Fibroblast of the conjunctiva (primary cell): ENCODE results near the gene HTR6.
"Not testable (repeated sequence)": the region's sequence is repeated elsewhere in the genome, so short reads cannot be mapped to it uniquely, and the experiment has no call there.

Experiments used
- DNase-seq: peaks from one replicate; pipeline ENCODE4 v3.0.0-alpha.2; 2010; ENCODE audit warnings: low read depth

The HTR6 gene

DNA sequence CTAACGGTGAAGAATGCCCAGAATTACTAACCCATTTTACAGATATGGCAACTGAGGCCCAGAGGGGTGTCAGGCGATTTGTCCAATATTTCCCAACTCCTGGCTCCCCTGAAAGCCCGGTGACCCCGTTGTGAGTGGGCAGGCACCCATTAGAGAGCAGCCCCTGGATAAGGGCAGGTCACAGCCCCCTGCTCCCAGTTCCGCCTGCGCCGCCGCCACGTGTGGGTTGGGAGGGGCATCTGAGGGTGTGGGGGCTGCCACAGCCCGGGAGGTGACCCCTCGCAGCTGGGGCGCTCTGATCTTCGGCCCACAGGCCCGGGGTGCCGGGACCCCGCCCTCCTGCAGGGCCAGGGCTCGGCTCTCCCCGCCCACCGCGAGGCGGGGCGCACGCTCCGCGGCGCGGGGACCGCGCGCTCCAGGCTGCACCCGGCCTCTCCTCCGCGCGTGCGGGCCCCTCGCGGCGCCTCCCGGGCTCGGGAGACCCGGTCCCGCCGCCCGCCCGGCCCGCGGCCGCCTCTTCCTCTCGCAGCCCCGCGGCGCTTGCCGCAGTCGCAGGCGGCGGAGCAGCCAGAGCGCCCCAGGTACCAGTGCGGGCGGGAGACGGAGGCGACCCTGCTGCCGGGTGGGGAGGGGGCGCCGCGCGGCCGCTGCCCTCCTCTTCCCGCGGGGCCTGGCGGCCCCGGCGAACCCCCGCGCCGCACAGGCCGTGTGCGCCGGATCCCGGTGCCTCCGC is at the start of gene HTR6:
TSS of gene HTR6 (plus strand) at position 423 of the 733 bp plus-strand sequence. CDS start 879 bp downstream, outside the sequence.
- DNase-seq = no peak

DNA sequence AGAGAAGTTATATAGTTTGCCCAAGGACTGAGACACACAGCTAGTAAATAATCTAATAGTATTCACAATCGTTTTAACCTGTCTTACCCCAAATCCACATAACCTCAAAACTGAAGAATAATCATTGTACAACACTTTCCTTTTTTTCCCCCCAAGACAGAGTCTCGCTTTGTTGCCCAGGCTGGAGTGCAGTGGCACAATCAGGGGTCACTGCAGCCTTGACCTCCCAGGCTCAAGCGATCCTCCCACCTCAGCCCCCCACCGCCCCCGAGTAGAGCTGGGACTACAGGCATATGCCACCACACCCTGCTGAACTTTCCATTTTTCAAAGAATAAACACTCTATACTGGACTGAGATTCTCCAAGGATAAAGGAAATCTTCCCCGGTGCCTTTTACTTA is 49.2 kb upstream of the HTR6 start:
- DNase-seq = no peak

- peak; percentile 63 for DNase-seq
These were observed 48.2 kb upstream of the HTR6 start for GRCh38 chr1:19616489-19616888.

DNA sequence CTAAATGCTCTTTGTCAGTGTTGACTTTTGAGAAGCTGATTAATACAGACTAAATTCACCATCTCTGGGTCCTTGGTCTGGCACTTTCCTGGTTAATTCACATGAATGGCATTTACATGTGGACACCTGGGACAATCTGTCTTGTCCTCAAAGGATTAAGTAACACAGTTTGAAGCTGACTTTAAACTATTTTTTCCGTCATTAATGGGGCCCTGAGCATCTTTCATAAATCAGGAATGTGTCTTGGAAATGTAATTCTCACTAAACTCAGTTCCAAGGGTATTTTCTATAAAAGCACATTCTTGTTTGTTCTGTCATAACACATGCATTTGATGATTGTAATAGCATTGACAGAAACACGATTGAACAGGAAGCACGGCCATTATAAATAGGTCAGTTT is 47.3 kb upstream of the HTR6 start:
- no peak for DNase-seq

DNA sequence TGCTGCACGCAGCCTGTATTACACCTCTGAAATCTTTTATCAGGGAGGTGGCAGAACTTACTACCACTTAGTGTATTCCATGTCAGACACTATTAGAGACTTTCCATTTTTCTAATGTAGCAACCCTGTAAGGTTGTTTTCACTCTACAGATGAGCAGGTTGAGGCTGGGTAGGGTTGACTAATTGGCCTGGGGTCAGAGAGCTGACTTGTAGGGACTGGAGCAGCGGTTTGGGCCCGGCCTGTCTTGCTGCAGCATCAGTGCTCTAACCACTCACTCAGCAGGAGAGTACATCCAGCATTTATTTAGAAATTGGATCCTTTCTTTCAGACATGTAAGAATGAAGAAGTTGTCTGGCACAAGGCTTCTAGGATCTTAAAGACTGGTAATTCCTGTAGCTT is 46.2 kb upstream of the HTR6 start:
- DNase-seq = no peak

DNA sequence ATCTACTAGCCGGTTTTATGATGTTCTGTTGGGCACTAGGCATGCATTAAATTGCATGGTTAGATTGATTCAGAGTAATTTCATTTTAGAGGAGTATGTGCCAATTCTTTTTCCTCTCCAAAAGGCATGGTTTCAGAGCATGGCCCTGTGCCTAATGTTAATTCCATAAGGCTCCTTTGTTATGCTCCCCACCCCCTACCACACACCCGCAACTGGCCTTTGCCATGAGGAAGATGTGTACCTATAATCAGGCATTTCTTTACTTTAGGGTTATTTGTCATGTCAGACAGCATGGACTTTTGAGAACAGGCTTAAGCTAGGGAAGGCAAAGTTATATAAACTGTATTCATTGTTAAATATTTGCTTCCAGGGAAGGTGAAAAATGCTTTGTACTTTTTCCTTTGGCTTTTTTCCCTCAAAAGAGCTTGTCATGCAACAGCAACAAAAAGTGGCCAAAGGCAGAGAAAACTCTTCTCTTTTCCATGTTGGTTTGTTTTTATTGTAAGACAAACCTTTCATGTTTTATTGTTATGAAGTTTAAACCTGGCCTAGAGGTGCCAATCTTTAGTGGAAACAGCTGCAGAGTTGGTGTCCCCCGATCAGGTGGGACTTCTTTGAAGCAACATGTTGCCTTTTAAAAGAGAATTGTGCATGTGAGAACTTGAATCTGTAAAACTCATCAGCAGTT is 44.8 kb upstream of the HTR6 start:
- DNase-seq = no peak

- DNase-seq = peak; percentile 61
These were observed 43.9 kb upstream of the HTR6 start for GRCh38 chr1:19620786-19621185.

DNA sequence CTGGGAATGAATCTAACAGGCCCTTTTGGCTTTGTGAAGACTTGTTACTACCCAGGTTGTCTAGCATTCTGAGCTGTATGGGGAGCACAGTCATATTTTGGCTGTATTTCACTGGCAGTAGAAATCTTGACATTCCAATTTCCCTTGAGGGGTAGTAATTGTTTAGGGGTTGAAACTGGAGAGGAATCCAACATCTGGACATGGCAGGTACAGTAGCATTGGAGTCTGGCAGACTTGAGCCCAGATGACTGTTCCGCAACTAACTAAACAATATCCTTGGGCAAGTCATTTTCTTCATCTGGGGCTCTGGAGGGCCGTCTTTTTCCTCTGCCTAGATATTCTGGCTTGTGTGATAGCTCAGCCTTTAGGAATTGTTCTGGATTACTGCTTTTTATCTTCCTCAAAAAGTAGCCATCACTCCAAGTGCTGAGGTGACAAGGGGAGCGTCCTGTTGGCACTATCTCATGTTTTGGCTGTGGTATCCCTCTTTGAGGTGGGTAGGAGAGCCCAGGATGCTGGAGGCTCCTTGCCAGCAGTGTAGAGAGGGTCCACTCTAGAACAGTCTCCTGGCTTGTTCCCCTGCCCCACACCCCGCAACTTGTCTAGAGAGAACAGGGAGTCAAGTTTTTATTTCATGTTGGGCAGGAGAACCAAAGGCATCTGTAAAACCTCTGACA is 43.3 kb upstream of the HTR6 start:
- DNase-seq = no peak

DNA sequence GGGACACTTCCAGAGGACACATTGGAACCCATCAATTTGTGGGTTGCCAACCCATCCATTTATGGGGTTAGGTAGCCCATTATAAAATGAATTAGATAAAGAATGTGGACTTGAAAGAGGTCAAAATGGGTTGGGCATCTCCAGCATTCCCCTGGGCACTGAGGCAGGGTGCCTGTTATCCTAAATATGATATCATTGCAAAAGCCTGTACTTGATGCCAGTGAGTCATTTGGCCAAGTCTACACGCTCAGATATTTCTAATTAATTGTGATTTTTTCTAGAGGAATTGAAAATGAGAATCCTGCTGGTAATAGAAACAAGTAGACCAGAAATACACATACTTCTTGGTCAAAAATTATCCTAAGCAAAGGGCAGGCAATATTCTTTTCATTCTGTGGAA is 42.5 kb upstream of the HTR6 start:
- DNase-seq = no peak

DNA sequence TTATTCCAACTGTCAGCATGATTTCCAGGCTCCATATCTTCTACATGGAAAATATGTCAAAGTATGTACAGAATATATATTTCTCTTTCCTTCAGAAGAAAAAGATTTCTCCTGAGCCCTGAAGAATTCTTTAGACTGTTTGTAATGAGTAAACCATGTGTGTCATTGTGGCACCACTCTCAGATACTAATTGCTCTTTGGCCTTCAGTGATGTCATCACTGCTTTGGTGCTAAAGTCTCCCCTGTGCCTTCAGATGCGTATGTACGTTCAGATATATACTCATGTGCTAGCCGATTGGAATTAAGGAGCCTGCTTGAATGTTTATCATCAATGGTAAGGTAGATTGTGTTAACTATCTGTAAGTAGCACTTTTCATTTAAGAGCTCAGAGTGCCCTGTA is 41.2 kb upstream of the HTR6 start:
- DNase-seq = no peak

GRCh38 chr1:19625291-19625937 is 39.3 kb upstream of the HTR6 start:
- DNase-seq = no peak

GRCh38 chr1:19628879-19629278 is 35.8 kb upstream of the HTR6 start:
- DNase-seq = no peak

DNA sequence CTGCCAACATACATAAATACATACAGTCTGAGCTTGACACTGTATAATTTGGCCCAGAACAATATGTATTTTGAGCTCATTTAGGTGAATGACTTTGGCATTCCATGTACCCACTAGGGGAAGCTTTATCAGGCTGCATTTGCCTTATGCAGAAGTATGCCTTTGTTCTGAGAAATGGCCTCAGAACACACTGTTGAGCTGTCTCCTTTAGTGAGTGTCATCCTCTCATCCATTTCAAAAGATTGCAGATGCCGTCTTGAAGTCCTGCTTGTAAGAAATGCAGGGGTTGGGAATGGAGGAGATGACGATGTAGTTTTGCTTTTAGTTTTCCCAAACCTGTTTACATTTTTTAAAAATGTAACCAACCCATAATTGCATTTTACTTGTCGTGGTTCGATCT is 35.3 kb upstream of the HTR6 start:
- no peak for DNase-seq

- DNase-seq = not testable (repeated sequence)
These were observed 34.5 kb upstream of the HTR6 start for GRCh38 chr1:19630192-19630591.

GRCh38 chr1:19630720-19631395 is 33.8 kb upstream of the HTR6 start:
- no peak for DNase-seq

DNA sequence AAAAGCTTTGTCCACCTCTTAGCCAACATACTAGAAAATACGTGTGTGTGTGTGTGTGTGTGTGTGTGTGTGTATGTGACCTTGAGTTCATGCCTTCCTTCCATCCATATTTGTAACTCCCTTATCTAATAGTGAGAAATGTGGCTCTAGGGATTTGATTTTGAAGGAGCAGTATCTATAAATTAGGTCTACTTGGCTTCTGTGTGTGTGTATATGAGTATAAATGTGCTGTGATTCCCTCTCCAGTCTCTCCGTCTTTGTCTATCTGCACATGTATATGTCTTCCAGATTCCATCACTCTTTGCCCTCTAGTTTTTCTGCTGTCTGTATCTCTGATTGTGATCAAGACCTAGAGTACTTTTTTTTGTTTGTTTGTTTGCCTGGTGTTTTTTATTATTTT is 32.5 kb upstream of the HTR6 start:
- no peak for DNase-seq

DNA sequence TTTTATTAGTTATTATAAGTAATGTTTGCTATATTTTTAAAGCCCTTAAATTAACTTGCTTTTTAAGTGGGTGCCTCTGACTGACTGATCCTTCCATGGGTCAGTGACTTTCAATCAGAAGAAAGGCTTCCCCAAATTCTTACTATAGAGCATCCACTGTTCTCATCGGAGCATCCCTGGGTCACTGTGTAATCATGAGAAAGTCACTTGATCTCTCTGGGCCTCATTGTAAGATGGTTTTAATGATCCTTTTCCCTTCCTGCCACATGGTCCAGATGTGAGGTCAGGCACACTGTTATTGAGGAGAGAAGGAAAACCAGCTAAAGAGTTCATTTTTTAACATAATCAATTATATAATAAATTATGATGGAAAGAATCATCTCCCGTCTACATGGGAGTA is 31.6 kb upstream of the HTR6 start:
- no peak for DNase-seq

DNA sequence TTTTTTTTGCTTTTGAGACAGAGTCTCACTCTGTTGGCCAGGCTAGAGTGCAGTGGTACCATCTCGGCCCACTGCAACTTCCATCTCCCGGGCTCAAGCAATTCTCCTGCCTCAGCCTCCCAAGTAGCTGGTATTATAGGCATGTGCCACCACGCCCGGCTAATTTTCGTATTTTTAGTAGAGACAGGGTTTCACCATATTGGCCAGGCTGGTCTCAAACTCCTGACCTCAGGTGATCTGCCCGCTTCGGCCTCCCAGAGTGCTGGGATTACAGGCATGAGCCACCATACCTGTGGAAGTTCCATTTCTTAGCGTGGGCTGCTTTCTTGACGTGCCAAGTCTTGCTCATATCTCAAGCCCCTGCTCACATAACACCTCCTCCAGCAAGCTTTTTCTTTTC is 29.6 kb upstream of the HTR6 start:
- DNase-seq = not testable (repeated sequence)

DNA sequence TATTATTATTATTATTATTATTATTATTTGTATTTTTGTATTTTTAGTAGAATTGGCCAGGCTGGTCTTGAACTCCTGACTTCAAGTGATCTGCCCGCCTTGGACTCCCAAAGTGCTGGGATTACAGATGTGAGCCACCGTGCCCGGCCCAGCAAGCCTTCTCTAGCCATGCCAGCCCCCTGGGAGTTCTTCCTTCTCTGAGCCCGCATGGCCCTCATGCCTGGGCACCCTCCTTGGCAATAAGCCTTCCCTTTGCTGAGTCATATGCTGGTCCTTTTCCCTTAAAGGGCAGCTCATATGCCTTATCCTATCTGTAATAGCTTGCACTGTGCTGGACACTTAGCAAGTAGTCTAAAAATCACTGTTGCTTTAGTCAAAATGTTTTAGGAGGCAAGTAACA is 29.0 kb upstream of the HTR6 start:
- no peak for DNase-seq

- no peak for DNase-seq
These were observed 28.6 kb upstream of the HTR6 start for GRCh38 chr1:19636065-19636464.

GRCh38 chr1:19636749-19637148 is 27.9 kb upstream of the HTR6 start:
- DNase-seq = not testable (repeated sequence)

- no peak for DNase-seq
These were observed 27.1 kb upstream of the HTR6 start for GRCh38 chr1:19637606-19638005.
